ENCODE results near the gene RNPEP.
A peak's percentile ranks its signal among the peaks of the same experiment; 100 is the strongest.
"Not testable (repeated sequence)": the region's sequence is repeated elsewhere in the genome, so short reads cannot be mapped to it uniquely, and the experiment has no call there.

The RNPEP gene

GRCh38 chr1:202009326-202010179 lies 27.1 kb downstream of the RNPEP start:
- peak; percentile 17 to 30 for DNase-seq (ENCODE audit: low read depth in 2 of 2, low spot score in 1 of 2)

GRCh38 chr1:202010180-202011015 lies 27.9 kb downstream of the RNPEP start, which contains the start of gene ELF3:
Gene ELF3, plus strand, starts transcription at chr1:202010587. Its CDS starts 550 bp downstream, at chr1:202011137.
- no peak for DNase-seq (ENCODE audit: low read depth in 2 of 2, low spot score in 1 of 2)

- no peak for DNase-seq (ENCODE audit: low read depth in 2 of 2, low spot score in 1 of 2)
Observed at GRCh38 chr1:202011994-202012393, 29.5 kb downstream of the RNPEP start.

- no peak for DNase-seq (ENCODE audit: low read depth in 2 of 2, low spot score in 1 of 2)
Observed at GRCh38 chr1:202012544-202013478, 30.4 kb downstream of the RNPEP start.

- DNase-seq (ENCODE audit: low read depth in 2 of 2, low spot score in 1 of 2) = no peak
Observed at GRCh38 chr1:202013603-202014002, 31.2 kb downstream of the RNPEP start.

GRCh38 chr1:202014060-202014459 lies 31.6 kb downstream of the RNPEP start:
- DNase-seq (ENCODE audit: low read depth in 2 of 2, low spot score in 1 of 2) = no peak

- DNase-seq (ENCODE audit: low read depth in 2 of 2, low spot score in 1 of 2) = no peak
Observed at GRCh38 chr1:202014915-202015661, 32.6 kb downstream of the RNPEP start.

- no peak for DNase-seq (ENCODE audit: low read depth in 2 of 2, low spot score in 1 of 2)
Observed at GRCh38 chr1:202015662-202015937, 33.2 kb downstream of the RNPEP start.

GRCh38 chr1:202016022-202016810 lies 33.8 kb downstream of the RNPEP start:
- no peak for DNase-seq (ENCODE audit: low read depth in 2 of 2, low spot score in 1 of 2)

GRCh38 chr1:202016811-202017748 lies 34.6 kb downstream of the RNPEP start:
- DNase-seq (ENCODE audit: low read depth in 2 of 2, low spot score in 1 of 2) = no peak

GRCh38 chr1:202017749-202018467 lies 35.5 kb downstream of the RNPEP start:
- DNase-seq (ENCODE audit: low read depth in 2 of 2, low spot score in 1 of 2) = no peak

GRCh38 chr1:202018468-202019234 lies 36.2 kb downstream of the RNPEP start:
- no peak for DNase-seq (ENCODE audit: low read depth in 2 of 2, low spot score in 1 of 2)

- not testable (repeated sequence) for DNase-seq (ENCODE audit: low read depth in 2 of 2, low spot score in 1 of 2)
Observed at GRCh38 chr1:202019235-202019558, 36.7 kb downstream of the RNPEP start.

- no peak for DNase-seq (ENCODE audit: low read depth in 2 of 2, low spot score in 1 of 2)
Observed at GRCh38 chr1:202023001-202023433, 40.6 kb downstream of the RNPEP start.

- DNase-seq (ENCODE audit: low read depth in 2 of 2, low spot score in 1 of 2) = no peak
Observed at GRCh38 chr1:202029171-202029665, 46.8 kb downstream of the RNPEP start.

GRCh38 chr1:202029727-202030126 lies 47.3 kb downstream of the RNPEP start:
- DNase-seq (ENCODE audit: low read depth in 2 of 2, low spot score in 1 of 2) = no peak

GRCh38 chr1:202031796-202032195 lies 49.3 kb downstream of the RNPEP start:
- DNase-seq (ENCODE audit: low read depth in 2 of 2, low spot score in 1 of 2) = no peak

Data from stimulated activated CD8-positive, alpha-beta memory T cell treated with anti-CD3 and anti-CD28 coated beads, Interleukin-4, amount 100 ng/mL, for 1 hour (primary cell).